ENCODE results near the gene ERFL.

GRCh38 chr19:41933693-41934426, 5.6 kb upstream of the ERFL start:
- TF ChIP-seq CTCF (conservative IDR thresholded peaks at IDR 0.05) = no peak
- no peak for TF ChIP-seq EZH2 (IDR thresholded peaks at IDR 0.05; ENCODE audit: low read depth)
